SIG-M5 (cell line): ENCODE measurements around the gene MACROD2.

Experiments used
- DNase-seq: peaks from one replicate; lab custom pipeline; 2025; lab: John Stamatoyannopoulos, UW

MACROD2 gene

GRCh38 chr20:15630360-15630759, 1635.0 kb downstream of the MACROD2 start:
- no peak for DNase-seq

GRCh38 chr20:15632680-15633079, 1637.4 kb downstream of the MACROD2 start:
- no peak for DNase-seq

GRCh38 chr20:15634102-15634501, 1638.8 kb downstream of the MACROD2 start:
- no peak for DNase-seq

GRCh38 chr20:15637546-15637945, 1642.2 kb downstream of the MACROD2 start:
- no peak for DNase-seq

GRCh38 chr20:15637950-15638754, 1642.8 kb downstream of the MACROD2 start:
- DNase-seq, result no peak

- DNase-seq, result no peak
Observed at GRCh38 chr20:15638816-15639215, 1643.5 kb downstream of the MACROD2 start.

GRCh38 chr20:15639839-15640238, 1644.5 kb downstream of the MACROD2 start:
- no peak for DNase-seq

- no peak for DNase-seq
Observed at GRCh38 chr20:15642109-15642508, 1646.8 kb downstream of the MACROD2 start.

- no peak for DNase-seq
Observed at GRCh38 chr20:15642676-15643075, 1647.4 kb downstream of the MACROD2 start.

- no peak for DNase-seq
Observed at GRCh38 chr20:15643713-15644112, 1648.4 kb downstream of the MACROD2 start.

GRCh38 chr20:15645816-15646215, 1650.5 kb downstream of the MACROD2 start:
- DNase-seq, result no peak

- DNase-seq, result no peak
Observed at GRCh38 chr20:15653396-15654207, 1658.3 kb downstream of the MACROD2 start.

- no peak for DNase-seq
Observed at GRCh38 chr20:15654208-15654649, 1658.9 kb downstream of the MACROD2 start.

GRCh38 chr20:15655295-15655874, 1660.1 kb downstream of the MACROD2 start:
- DNase-seq, result no peak

GRCh38 chr20:15656124-15656523, 1660.8 kb downstream of the MACROD2 start:
- no peak for DNase-seq

GRCh38 chr20:15658295-15658694, 1663.0 kb downstream of the MACROD2 start:
- DNase-seq, result no peak

- DNase-seq, result no peak
Observed at GRCh38 chr20:15673206-15673605, 1677.9 kb downstream of the MACROD2 start.

- no peak for DNase-seq
Observed at GRCh38 chr20:15674253-15675060, 1679.1 kb downstream of the MACROD2 start.

GRCh38 chr20:15675061-15675514, 1679.8 kb downstream of the MACROD2 start:
- no peak for DNase-seq

GRCh38 chr20:15675813-15676484, 1680.6 kb downstream of the MACROD2 start:
- DNase-seq, result no peak

GRCh38 chr20:15676815-15677214, 1681.5 kb downstream of the MACROD2 start:
- DNase-seq, result no peak
